OCI-LY1 (cell line): ENCODE data around the gene CCNY.
"Not testable (repeated sequence)": the region's sequence is repeated elsewhere in the genome, so short reads cannot be mapped to it uniquely, and the experiment has no call there.

Source experiments
- EZH2 ChIP-seq: fragments of 200-600 bp; sonication (generic), shearing (Covaris generic); IDR thresholded peaks from 2 replicates; pipeline ENCODE4 v1.8.0; 2017; ENCODE audit warnings: borderline replicate concordance, mixed run types, mild to moderate bottlenecking, antibody characterized with exemption, low read length, moderate library complexity, mixed read lengths
- TF ChIP-seq, protein P1 (sequence below): fragments of 200-600 bp; sonication (generic), shearing (Covaris generic); IDR thresholded peaks from 2 replicates; pipeline ENCODE4 v1.5.1; 2017; ENCODE audit warnings: mild to moderate bottlenecking, antibody characterized with exemption, low read length, moderate library complexity, mixed read lengths

DNA sequence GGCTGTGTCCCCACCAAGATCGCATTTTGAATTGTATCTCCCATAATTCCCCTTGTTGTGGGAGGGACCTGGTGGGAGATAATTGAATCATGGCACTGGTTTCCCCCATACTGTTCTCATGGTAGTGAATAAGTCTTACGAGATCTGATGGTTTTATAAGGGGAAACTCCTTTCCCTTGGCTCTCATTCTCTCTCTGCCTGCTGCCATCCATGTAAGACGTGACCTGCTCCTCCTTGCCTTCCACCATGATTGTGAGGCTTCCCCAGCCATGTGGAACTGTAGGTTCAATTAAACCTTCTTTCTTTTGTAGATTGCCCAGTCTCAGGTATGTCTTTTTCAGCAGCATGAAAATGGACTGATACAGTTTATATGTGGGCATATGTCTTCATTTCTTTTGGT, 201.6 kb downstream of the CCNY start:
- TF ChIP-seq, protein P1, sequence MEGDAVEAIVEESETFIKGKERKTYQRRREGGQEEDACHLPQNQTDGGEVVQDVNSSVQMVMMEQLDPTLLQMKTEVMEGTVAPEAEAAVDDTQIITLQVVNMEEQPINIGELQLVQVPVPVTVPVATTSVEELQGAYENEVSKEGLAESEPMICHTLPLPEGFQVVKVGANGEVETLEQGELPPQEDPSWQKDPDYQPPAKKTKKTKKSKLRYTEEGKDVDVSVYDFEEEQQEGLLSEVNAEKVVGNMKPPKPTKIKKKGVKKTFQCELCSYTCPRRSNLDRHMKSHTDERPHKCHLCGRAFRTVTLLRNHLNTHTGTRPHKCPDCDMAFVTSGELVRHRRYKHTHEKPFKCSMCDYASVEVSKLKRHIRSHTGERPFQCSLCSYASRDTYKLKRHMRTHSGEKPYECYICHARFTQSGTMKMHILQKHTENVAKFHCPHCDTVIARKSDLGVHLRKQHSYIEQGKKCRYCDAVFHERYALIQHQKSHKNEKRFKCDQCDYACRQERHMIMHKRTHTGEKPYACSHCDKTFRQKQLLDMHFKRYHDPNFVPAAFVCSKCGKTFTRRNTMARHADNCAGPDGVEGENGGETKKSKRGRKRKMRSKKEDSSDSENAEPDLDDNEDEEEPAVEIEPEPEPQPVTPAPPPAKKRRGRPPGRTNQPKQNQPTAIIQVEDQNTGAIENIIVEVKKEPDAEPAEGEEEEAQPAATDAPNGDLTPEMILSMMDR: not testable (repeated sequence)
- TF ChIP-seq EZH2: not testable (repeated sequence)
